GM03348 (cell line): ENCODE results near the gene S100A14.
"Not testable (repeated sequence)": the region's sequence is repeated elsewhere in the genome, so short reads cannot be mapped to it uniquely, and the experiment has no call there.

Experiments used
- DNase-seq: peaks from one replicate; pipeline ENCODE4 v3.0.0; 2012; ENCODE audit warnings: low spot score

S100A14 gene

GRCh38 chr1:153586347-153586746, 29.8 kb downstream of the S100A14 start:
- DNase-seq = no peak

- no peak for DNase-seq
Observed at GRCh38 chr1:153585006-153585405, 31.1 kb downstream of the S100A14 start.

GRCh38 chr1:153583976-153584375, 32.1 kb downstream of the S100A14 start:
- no peak for DNase-seq

GRCh38 chr1:153583514-153583913, 32.6 kb downstream of the S100A14 start:
- DNase-seq = not testable (repeated sequence)

GRCh38 chr1:153582836-153583235, 33.3 kb downstream of the S100A14 start:
- not testable (repeated sequence) for DNase-seq

- DNase-seq = peak; percentile 23
Observed at GRCh38 chr1:153578936-153579335, 37.2 kb downstream of the S100A14 start.

GRCh38 chr1:153578490-153578889, 37.6 kb downstream of the S100A14 start:
- peak; percentile 56 for DNase-seq

GRCh38 chr1:153577624-153578051, 38.5 kb downstream of the S100A14 start:
- DNase-seq = no peak

- no peak for DNase-seq
Observed at GRCh38 chr1:153577138-153577537, 39.0 kb downstream of the S100A14 start.

- not testable (repeated sequence) for DNase-seq
Observed at GRCh38 chr1:153575497-153575896, 40.6 kb downstream of the S100A14 start.

GRCh38 chr1:153575081-153575491, 41.0 kb downstream of the S100A14 start:
- not testable (repeated sequence) for DNase-seq

GRCh38 chr1:153573351-153573750, 42.8 kb downstream of the S100A14 start:
- no peak for DNase-seq

GRCh38 chr1:153572569-153573015, 43.5 kb downstream of the S100A14 start:
- DNase-seq = peak; percentile 84

- DNase-seq = no peak
Observed at GRCh38 chr1:153571706-153572105, 44.4 kb downstream of the S100A14 start.

GRCh38 chr1:153570874-153571273, 45.3 kb downstream of the S100A14 start:
- no peak for DNase-seq

GRCh38 chr1:153569465-153569864, 46.7 kb downstream of the S100A14 start:
- no peak for DNase-seq

- peak; percentile 93 for DNase-seq
Observed at GRCh38 chr1:153568367-153569099, 47.6 kb downstream of the S100A14 start.

- no peak for DNase-seq
Observed at GRCh38 chr1:153567621-153568366, 48.3 kb downstream of the S100A14 start.

GRCh38 chr1:153566414-153567371, 49.4 kb downstream of the S100A14 start:
- DNase-seq = peak; percentile 98

GRCh38 chr1:153565529-153566374, 50.4 kb downstream of the S100A14 start, which contains the start of gene S100A2:
Gene S100A2, minus strand, starts transcription at chr1:153565844. Its CDS starts 1,967 bp downstream, at chr1:153563877.
- DNase-seq = peak; percentile 90
